Mesendoderm (in vitro differentiated cells): Measurements from ENCODE around the gene PABPC1L.

Source experiments
- DNase-seq: peaks from one replicate; pipeline ENCODE4 v3.0.0; 2013
- H2AK5ac ChIP-seq: 2 replicates; pipeline ENCODE4 v1.6.1; 2013; ENCODE audit warnings: low read length, inconsistent platforms
- H2BK120ac ChIP-seq: 2 replicates; pipeline ENCODE4 v1.6.1; 2013; ENCODE audit warnings: low read depth, mild to moderate bottlenecking, low read length, moderate library complexity, mixed read lengths
- H2BK15ac ChIP-seq: replicated peaks from 2 replicates; pipeline ENCODE4 v1.6.1; 2013; ENCODE audit warnings: low read depth, mild to moderate bottlenecking, moderate library complexity
- H2BK5ac ChIP-seq: 2 replicates; pipeline ENCODE4 v1.6.1; 2013; ENCODE audit warnings: low read length, inconsistent platforms
- H3K18ac ChIP-seq: 2 replicates; pipeline ENCODE4 v1.6.1; 2013; ENCODE audit warnings: mild to moderate bottlenecking, low read length, mixed read lengths
- H3K23ac ChIP-seq: one replicate; pipeline ENCODE4 v1.6.1; 2013; ENCODE audit warnings: low read length
- H3K27ac ChIP-seq: 2 replicates; pipeline ENCODE4 v1.5.1; 2013; ENCODE audit warnings: low read depth, mild to moderate bottlenecking, inconsistent platforms, low read length, moderate library complexity
- H3K27me3 ChIP-seq: 2 replicates; pipeline ENCODE4 v1.6.1; 2013; ENCODE audit warnings: low read length, control low read depth, mild to moderate bottlenecking, inconsistent platforms; ENCODE audit not compliant: insufficient read depth, poor library complexity
- H3K36me3 ChIP-seq: 2 replicates; pipeline ENCODE4 v1.6.1; 2013; ENCODE audit warnings: low read length, inconsistent platforms; ENCODE audit not compliant: control insufficient read depth, insufficient read depth
- H3K4ac ChIP-seq: one replicate; pipeline ENCODE4 v1.6.1; 2013; ENCODE audit warnings: low read depth, mild to moderate bottlenecking, low read length, moderate library complexity
- H3K4me1 ChIP-seq: 2 replicates; pipeline ENCODE4 v1.6.1; 2013; ENCODE audit warnings: low read depth, low read length, inconsistent platforms; ENCODE audit not compliant: control insufficient read depth
- H3K4me2 ChIP-seq: 2 replicates; pipeline ENCODE4 v1.6.1; 2013; ENCODE audit warnings: low read length
- H3K4me3 ChIP-seq: 2 replicates; pipeline ENCODE4 v1.5.1; 2013; ENCODE audit warnings: mild to moderate bottlenecking, low read length
- H3K56ac ChIP-seq: one replicate; pipeline ENCODE4 v1.6.1; 2013; ENCODE audit warnings: low read length
- H3K79me1 ChIP-seq: 2 replicates; pipeline ENCODE4 v1.6.1; 2013; ENCODE audit warnings: low read length, inconsistent platforms
- H3K79me2 ChIP-seq: 2 replicates; pipeline ENCODE4 v1.6.1; 2013; ENCODE audit warnings: mild to moderate bottlenecking, low read length; ENCODE audit not compliant: control insufficient read depth, insufficient read depth
- H3K9ac ChIP-seq: 2 replicates; pipeline ENCODE4 v1.6.1; 2013; ENCODE audit warnings: low read length, inconsistent platforms
- H4K5ac ChIP-seq: one replicate; pipeline ENCODE4 v1.6.1; 2013; ENCODE audit warnings: low read length
- H4K8ac ChIP-seq: one replicate; pipeline ENCODE4 v1.6.1; 2013; ENCODE audit warnings: low read depth, mild to moderate bottlenecking, control low read depth, low read length, moderate library complexity
- WGBS: extraction: QIAGEN DNeasy Blood & Tissue Kit; methylation state at CpG from one replicate; pipeline ENCODE4 v1.1.7; 2013; ENCODE audit warnings: low lambda C conversion rate, missing lambda C conversion rate; ENCODE audit not compliant: insufficient coverage; ENCODE audit errors: extremely low coverage; 5-methylcytosine and 5-hydroxymethylcytosine counted together

Gene PABPC1L

GRCh38 chr20:44946271-44946852 is 36.5 kb downstream of the PABPC1L start:
- H2AK5ac ChIP-seq: no peak overlapping the region
- H3K79me2 ChIP-seq: no peaks in the 10 kb centered on the region
- no peak overlapping the region for H3K4me2 ChIP-seq
- H2BK5ac ChIP-seq: no peak overlapping the region
- H3K56ac ChIP-seq: no peak overlapping the region
- DNase-seq: no peak
- H4K5ac ChIP-seq: no peak overlapping the region
- no CpG with 5 or more reads among the region's 2 CpGs for WGBS
- H3K18ac ChIP-seq: no peak overlapping the region
- H3K79me1 ChIP-seq: no peaks in the 10 kb centered on the region
- H3K4me1 ChIP-seq: no peaks in the 10 kb centered on the region
- no peak overlapping the region for H3K27ac ChIP-seq
- H3K36me3 ChIP-seq: peaks cover 9% of the 10 kb centered on the region
- H3K9ac ChIP-seq: no peak overlapping the region
- no peak overlapping the region for H2BK15ac ChIP-seq
- H3K23ac ChIP-seq: no peak overlapping the region
- no peak overlapping the region for H4K8ac ChIP-seq
- H3K4me3 ChIP-seq: no peak overlapping the region
- no peak overlapping the region for H2BK120ac ChIP-seq
- H3K27me3 ChIP-seq: no peaks in the 10 kb centered on the region
- no peak overlapping the region for H3K4ac ChIP-seq

GRCh38 chr20:44948107-44948506 is 38.2 kb downstream of the PABPC1L start:
- Histone ChIP-seq H3K79me2 (no peaks in the 10 kb centered on the region), H3K9ac (no peak overlapping the region), H3K4me3 (no peak overlapping the region), H3K27me3 (no peaks in the 10 kb centered on the region), H3K4me1 (no peaks in the 10 kb centered on the region), H3K27ac (no peak overlapping the region), H3K36me3 (peaks cover 9% of the 10 kb centered on the region), H4K8ac (no peak overlapping the region), H2BK5ac (no peak overlapping the region), H3K79me1 (no peaks in the 10 kb centered on the region), H3K18ac (no peak overlapping the region), H3K4ac (no peak overlapping the region), H3K56ac (no peak overlapping the region), H2BK120ac (no peak overlapping the region), H2AK5ac (no peak overlapping the region), H3K23ac (no peak overlapping the region), H2BK15ac (no peak overlapping the region), H3K4me2 (no peak overlapping the region), H4K5ac (no peak overlapping the region)
- no CpG with 5 or more reads among the region's 5 CpGs for WGBS
- DNase-seq: no peak

GRCh38 chr20:44948513-44948912 is 38.7 kb downstream of the PABPC1L start:
- no peak overlapping the region for H3K4me2 ChIP-seq
- H2BK15ac ChIP-seq: no peak overlapping the region
- no peak overlapping the region for H3K4me3 ChIP-seq
- no peak overlapping the region for H3K18ac ChIP-seq
- no peak overlapping the region for H2AK5ac ChIP-seq
- H4K5ac ChIP-seq: no peak overlapping the region
- no peaks in the 10 kb centered on the region for H3K79me1 ChIP-seq
- H2BK120ac ChIP-seq: no peak overlapping the region
- no peak overlapping the region for H3K4ac ChIP-seq
- H3K9ac ChIP-seq: no peak overlapping the region
- no peak overlapping the region for H3K56ac ChIP-seq
- no peaks in the 10 kb centered on the region for H3K79me2 ChIP-seq
- H3K23ac ChIP-seq: no peak overlapping the region
- H2BK5ac ChIP-seq: no peak overlapping the region
- H3K27ac ChIP-seq: no peak overlapping the region
- DNase-seq: no peak
- H3K4me1 ChIP-seq: no peaks in the 10 kb centered on the region
- no peaks in the 10 kb centered on the region for H3K27me3 ChIP-seq
- no CpG with 5 or more reads among the region's 2 CpGs for WGBS
- H4K8ac ChIP-seq: no peak overlapping the region
- peaks cover 8% of the 10 kb centered on the region for H3K36me3 ChIP-seq

- Histone ChIP-seq H3K23ac (no peak overlapping the region), H3K4me3 (no peak overlapping the region), H3K9ac (no peak overlapping the region), H2AK5ac (no peak overlapping the region), H3K27me3 (no peaks in the 10 kb centered on the region), H3K36me3 (peaks cover 8% of the 10 kb centered on the region), H4K8ac (no peak overlapping the region), H3K4me2 (no peak overlapping the region), H2BK120ac (no peak overlapping the region), H2BK15ac (no peak overlapping the region), H4K5ac (no peak overlapping the region), H3K56ac (no peak overlapping the region), H3K79me1 (no peaks in the 10 kb centered on the region), H3K27ac (no peak overlapping the region), H2BK5ac (no peak overlapping the region), H3K4ac (no peak overlapping the region), H3K18ac (no peak overlapping the region), H3K79me2 (no peaks in the 10 kb centered on the region), H3K4me1 (no peaks in the 10 kb centered on the region)
- WGBS: no CpG with 5 or more reads among the region's 1 CpG
- DNase-seq: no peak
These were observed 40.5 kb downstream of the PABPC1L start for GRCh38 chr20:44950368-44950767.

GRCh38 chr20:44952731-44953130 is 42.9 kb downstream of the PABPC1L start:
- Histone ChIP-seq H3K4me2 (no peak overlapping the region), H3K4ac (no peak overlapping the region), H3K18ac (no peak overlapping the region), H3K4me1 (no peaks in the 10 kb centered on the region), H2BK120ac (no peak overlapping the region), H2BK15ac (no peak overlapping the region), H3K79me1 (no peaks in the 10 kb centered on the region), H3K56ac (no peak overlapping the region), H3K79me2 (no peaks in the 10 kb centered on the region), H3K27ac (no peak overlapping the region), H3K23ac (no peak overlapping the region), H3K27me3 (no peaks in the 10 kb centered on the region), H3K36me3 (peaks cover 8% of the 10 kb centered on the region), H2BK5ac (no peak overlapping the region), H4K8ac (no peak overlapping the region), H2AK5ac (no peak overlapping the region), H3K9ac (no peak overlapping the region), H4K5ac (no peak overlapping the region), H3K4me3 (no peak overlapping the region)
- DNase-seq: no peak
- no CpG with 5 or more reads among the region's 1 CpG for WGBS

- peaks cover 4% of the 10 kb centered on the region for H3K79me2 ChIP-seq
- no peak overlapping the region for H3K23ac ChIP-seq
- H3K27me3 ChIP-seq: no peaks in the 10 kb centered on the region
- H3K27ac ChIP-seq: no peak overlapping the region
- no peak overlapping the region for H3K4me3 ChIP-seq
- no peak overlapping the region for H2AK5ac ChIP-seq
- no peak overlapping the region for H3K9ac ChIP-seq
- no peak overlapping the region for H2BK5ac ChIP-seq
- H3K36me3 ChIP-seq: peaks cover 8% of the 10 kb centered on the region
- H3K56ac ChIP-seq: no peak overlapping the region
- DNase-seq: no peak
- no CpG with 5 or more reads among the region's 5 CpGs for WGBS
- H2BK120ac ChIP-seq: no peak overlapping the region
- H4K5ac ChIP-seq: no peak overlapping the region
- H4K8ac ChIP-seq: no peak overlapping the region
- H3K18ac ChIP-seq: no peak overlapping the region
- H3K4me2 ChIP-seq: no peak overlapping the region
- H3K79me1 ChIP-seq: peaks cover 3% of the 10 kb centered on the region
- H3K4me1 ChIP-seq: peaks cover 4% of the 10 kb centered on the region
- H2BK15ac ChIP-seq: no peak overlapping the region
- H3K4ac ChIP-seq: no peak overlapping the region
These were observed 44.4 kb downstream of the PABPC1L start for GRCh38 chr20:44954211-44954610.
